ENCODE results near the gene DXO. TPM values are rescaled to one million over a fixed set of nuclear protein-coding genes. Genes with fewer than 3 reads are reported as not detected.
A peak's percentile ranks its signal among the peaks of the same experiment; 100 is the strongest.

The DXO gene
- total and polyA plus RNA-seq, 2 of the 13 experiments (the other 11 are each of a cell fraction or from before 2014, with no cell fraction given) = 18.6 to 26.2 TPM

- TF ChIP-seq ZFP36 (IDR thresholded peaks at IDR 0.05; ENCODE audit: borderline replicate concordance, low read depth, low read length, partially characterized antibody) (no peak), CHD4 (IDR thresholded peaks at IDR 0.05; ENCODE audit: borderline replicate concordance, low read length) (0 out of 2 replicates have a peak, but pooled peaks have one; percentile 37), POLR2AphosphoS2 (IDR thresholded peaks at IDR 0.05; ENCODE audit: low read depth, low read length) (no peak), SMYD3 (CRISPR knock-in tag; IDR thresholded peaks at IDR 0.05) (0 out of 2 replicates have a peak, but pooled peaks have one; percentile 62), ZBED4 (CRISPR knock-in tag; IDR thresholded peaks at IDR 0.05; ENCODE audit: borderline replicate concordance) (peak; percentile 33; the same call in 1 of the 2 replicates), ZNF513 (CRISPR knock-in tag; conservative IDR thresholded peaks at IDR 0.05) (0 out of 2 replicates have a peak, but pooled peaks have one; percentile 50), HNF1B (CRISPR knock-in tag; IDR thresholded peaks at IDR 0.05) (peak; percentile 76), ZBTB7B (CRISPR knock-in tag; IDR thresholded peaks at IDR 0.05) (0 out of 2 replicates have a peak, but pooled peaks have one; percentile 2), CSRNP1 (CRISPR knock-in tag; IDR thresholded peaks at IDR 0.05) (no peak; the same call in 1 of the 2 replicates), RNF219 (CRISPR knock-in tag; IDR thresholded peaks at IDR 0.05) (no peak), NFIC (IDR thresholded peaks at IDR 0.05; ENCODE audit: low read length) (no peak), GPN1 (CRISPR knock-in tag; IDR thresholded peaks at IDR 0.05; ENCODE audit: borderline replicate concordance) (no peak; the same call in 1 of the 2 replicates), ZNF234 (CRISPR knock-in tag; conservative IDR thresholded peaks at IDR 0.05) (0 out of 2 replicates have a peak, but pooled peaks have one; percentile 33), ZNF691 (CRISPR knock-in tag; IDR thresholded peaks at IDR 0.05; ENCODE audit: borderline replicate concordance, low read depth) (peak; percentile 17; the same call in 1 of the 2 replicates)
Observed at GRCh38 chr6:31958741-31959739, 12.9 kb downstream of the DXO start, which contains the start of the genes NELFE and SKIC2 (continued).

All from HepG2 (cell line).